Measurements from ENCODE around the gene GNG12. TPM values are rescaled to one million over a fixed set of nuclear protein-coding genes. Genes with fewer than 3 reads are reported as not detected.

Gene GNG12
- total and polyA plus RNA-seq, 2 donors (not counting 1 experiment from before 2014, with no cell fraction given), result not detected

DNA sequence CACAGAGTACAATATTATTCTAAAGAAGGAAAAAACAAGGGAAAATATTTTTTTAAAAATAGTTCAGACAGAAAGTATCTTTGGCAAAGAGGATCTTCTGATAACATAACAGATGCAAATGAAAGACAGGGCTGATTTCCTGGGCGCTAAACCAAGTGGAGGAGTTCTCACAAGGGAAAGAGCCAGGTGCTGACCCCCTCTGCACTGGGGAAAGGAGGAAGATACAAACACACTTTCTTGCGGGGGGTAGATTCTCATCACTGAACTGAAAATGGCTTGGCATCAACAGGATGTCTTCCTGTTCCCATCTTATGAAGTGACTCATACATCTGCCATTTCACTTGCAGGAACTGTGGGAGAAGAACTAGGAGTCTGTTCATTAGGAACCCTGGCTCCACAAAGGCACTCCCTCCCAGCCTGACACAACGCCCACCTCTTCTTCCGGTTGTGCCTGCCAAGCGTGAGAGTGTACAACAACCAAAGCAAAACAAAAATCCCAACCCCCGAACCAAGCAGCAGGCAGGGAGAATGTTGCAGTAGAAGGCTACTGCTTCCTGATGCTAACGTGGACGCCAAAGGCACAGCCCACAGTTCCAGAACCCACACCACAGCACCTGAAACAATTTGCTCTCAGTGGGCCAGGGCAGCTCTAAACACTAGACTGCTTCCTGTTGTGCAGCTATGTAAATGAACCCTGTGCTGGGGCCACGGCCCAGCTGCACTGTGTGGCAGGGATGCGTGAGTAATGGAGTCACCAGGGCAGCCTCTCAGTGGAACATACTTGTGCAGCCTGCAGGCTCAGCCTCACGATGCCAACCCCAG, 97.2 kb downstream of the GNG12 start:
- H3K79me2 ChIP-seq (ENCODE audit: control insufficient read depth, insufficient read depth, low read length), result no peaks in the 10 kb centered on the region
- H2AFZ ChIP-seq (ENCODE audit: insufficient read depth, low read depth, low read length, poor library complexity, severe bottlenecking), result peak overlapping the region; percentile 89
- peak overlapping the region; percentile 18 to 55 (median 30) for H3K4me3 ChIP-seq (ENCODE audit: control extremely low read depth in 1 of 5, extremely low read depth in 1 of 5, insufficient read depth in 1 of 5, low read depth in 2 of 5, low read length in 4 of 5)
- peak; percentile 98 for ATAC-seq (ENCODE audit: low read depth)
- no peaks in the 10 kb centered on the region for H3K9me3 Mint-ChIP-seq (ENCODE audit: insufficient read depth)
- 2% methylated on average over 8 of the region's 11 CpGs for WGBS (ENCODE audit: insufficient coverage)
- H3K9me3 ChIP-seq (ENCODE audit: control extremely low read depth in 1 of 3, control insufficient read depth in 2 of 3, insufficient read depth in 1 of 3, low read length in 2 of 3), result no peaks in the 10 kb centered on the region
- H3K27ac ChIP-seq (ENCODE audit: low read length in 2 of 2), result peak overlapping the region; percentile 33 to 71
- H3K27ac Mint-ChIP-seq, result peak overlapping the region; percentile 98
- peak overlapping the region; percentile 62 for H3K9ac ChIP-seq (ENCODE audit: low read length)
- intact Hi-C loops (cut with micrococcal nuclease), result loop anchor here (1.0 kb wide), 2 partner anchors 51 to 306 kb away; partner anchors contain the start of genes GADD45A and SERBP1
- peaks cover 40% of the 10 kb centered on the region for H3K4me1 Mint-ChIP-seq
- DNase-seq, result peak; percentile 58
- ChIA-PET POLR2A (interaction anchor here (1.2 kb wide), 1 partner anchor 51 kb away, joined by 4 read pairs; the partner anchor contains the start of gene GADD45A), CTCF (interaction anchor here (0.9 to 3.4 kb wide), 3 partner anchors 24 to 175 kb away, joined by 3 to 27 read pairs (median 4); partner anchors contain the start of gene GADD45A)
- H3K27me3 Mint-ChIP-seq, result no peaks in the 10 kb centered on the region
- H4K20me1 ChIP-seq (ENCODE audit: control insufficient read depth, insufficient read depth, low read length, poor library complexity, severe bottlenecking), result no peaks in the 10 kb centered on the region
- H3K4me3 Mint-ChIP-seq, result peak overlapping the region; percentile 89
- H3K36me3 ChIP-seq (replicated peaks in 1 of 2; ENCODE audit: control extremely low read depth in 1 of 2, control insufficient read depth in 1 of 2, extremely low read depth in 1 of 2, insufficient read depth in 2 of 2, low read length in 1 of 2), result no peaks in the 10 kb centered on the region
- peaks cover 32 to 43% of the 10 kb centered on the region in 2 donors for H3K4me1 ChIP-seq (ENCODE audit: control insufficient read depth in 2 of 2, insufficient read depth in 2 of 2, low read length in 2 of 2)
- H3K27me3 ChIP-seq (replicated peaks in 1 of 4; ENCODE audit: control extremely low read depth in 1 of 4, control insufficient read depth in 3 of 4, insufficient read depth in 4 of 4, low read length in 3 of 4), result no peaks in the 10 kb centered on the region
- H3K4me2 ChIP-seq (replicated peaks; ENCODE audit: low read depth, low read length, poor library complexity, severe bottlenecking), result peak overlapping the region; percentile 81
- TF ChIP-seq, protein P1, sequence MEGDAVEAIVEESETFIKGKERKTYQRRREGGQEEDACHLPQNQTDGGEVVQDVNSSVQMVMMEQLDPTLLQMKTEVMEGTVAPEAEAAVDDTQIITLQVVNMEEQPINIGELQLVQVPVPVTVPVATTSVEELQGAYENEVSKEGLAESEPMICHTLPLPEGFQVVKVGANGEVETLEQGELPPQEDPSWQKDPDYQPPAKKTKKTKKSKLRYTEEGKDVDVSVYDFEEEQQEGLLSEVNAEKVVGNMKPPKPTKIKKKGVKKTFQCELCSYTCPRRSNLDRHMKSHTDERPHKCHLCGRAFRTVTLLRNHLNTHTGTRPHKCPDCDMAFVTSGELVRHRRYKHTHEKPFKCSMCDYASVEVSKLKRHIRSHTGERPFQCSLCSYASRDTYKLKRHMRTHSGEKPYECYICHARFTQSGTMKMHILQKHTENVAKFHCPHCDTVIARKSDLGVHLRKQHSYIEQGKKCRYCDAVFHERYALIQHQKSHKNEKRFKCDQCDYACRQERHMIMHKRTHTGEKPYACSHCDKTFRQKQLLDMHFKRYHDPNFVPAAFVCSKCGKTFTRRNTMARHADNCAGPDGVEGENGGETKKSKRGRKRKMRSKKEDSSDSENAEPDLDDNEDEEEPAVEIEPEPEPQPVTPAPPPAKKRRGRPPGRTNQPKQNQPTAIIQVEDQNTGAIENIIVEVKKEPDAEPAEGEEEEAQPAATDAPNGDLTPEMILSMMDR (IDR thresholded peaks at IDR 0.05), result no peak
- TF ChIP-seq EZH2 (IDR thresholded peaks at IDR 0.05; ENCODE audit: borderline replicate concordance, insufficient read depth, low read depth, low read length, poor library complexity, severe bottlenecking), result no peak

DNA sequence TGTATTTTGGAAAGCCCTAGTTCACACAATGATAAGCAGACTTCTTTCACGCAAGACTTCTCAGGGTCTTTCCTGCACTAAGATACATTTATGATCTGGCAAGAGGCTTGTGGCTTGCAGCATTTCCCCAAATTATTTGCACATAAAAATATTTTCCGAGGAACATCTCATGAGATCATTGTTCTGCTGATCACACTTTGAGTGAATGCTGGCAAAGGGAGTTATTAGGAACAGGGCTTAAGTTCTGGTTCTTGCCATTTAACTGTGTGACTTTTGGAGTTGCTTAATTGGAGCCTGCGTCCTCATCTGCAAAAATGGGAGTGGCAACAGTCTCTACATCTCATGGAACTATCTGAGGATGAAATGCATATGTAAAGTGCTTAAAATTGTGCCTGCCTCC, 98.1 kb downstream of the GNG12 start:
- Histone ChIP-seq H3K4me3 (ENCODE audit: control extremely low read depth in 1 of 5, extremely low read depth in 1 of 5, insufficient read depth in 1 of 5, low read depth in 2 of 5, low read length in 4 of 5) (no peak overlapping the region), H3K27ac (ENCODE audit: low read length in 2 of 2) (no peak overlapping the region), H3K4me2 (replicated peaks; ENCODE audit: low read depth, low read length, poor library complexity, severe bottlenecking) (peak overlapping the region; percentile 81), H3K36me3 (replicated peaks in 1 of 2; ENCODE audit: control extremely low read depth in 1 of 2, control insufficient read depth in 1 of 2, extremely low read depth in 1 of 2, insufficient read depth in 2 of 2, low read length in 1 of 2) (no peaks in the 10 kb centered on the region), H4K20me1 (ENCODE audit: control insufficient read depth, insufficient read depth, low read length, poor library complexity, severe bottlenecking) (no peaks in the 10 kb centered on the region), H3K79me2 (ENCODE audit: control insufficient read depth, insufficient read depth, low read length) (no peaks in the 10 kb centered on the region), H3K9ac (ENCODE audit: low read length) (no peak overlapping the region), H2AFZ (ENCODE audit: insufficient read depth, low read depth, low read length, poor library complexity, severe bottlenecking) (peak overlapping the region; percentile 35), H3K9me3 (ENCODE audit: control extremely low read depth in 1 of 3, control insufficient read depth in 2 of 3, insufficient read depth in 1 of 3, low read length in 2 of 3) (no peaks in the 10 kb centered on the region), H3K27me3 (replicated peaks in 1 of 4; ENCODE audit: control extremely low read depth in 1 of 4, control insufficient read depth in 3 of 4, insufficient read depth in 4 of 4, low read length in 3 of 4) (no peaks in the 10 kb centered on the region), H3K4me1 (ENCODE audit: control insufficient read depth in 2 of 2, insufficient read depth in 2 of 2, low read length in 2 of 2) (peaks cover 32 to 43% of the 10 kb centered on the region in 2 donors)
- no peaks in the 10 kb centered on the region for H3K27me3 Mint-ChIP-seq
- 17% methylated on average over 1 of the region's 3 CpGs for WGBS (ENCODE audit: insufficient coverage)
- DNase-seq, result no peak
- peak overlapping the region; percentile 89 for H3K4me3 Mint-ChIP-seq
- no peaks in the 10 kb centered on the region for H3K9me3 Mint-ChIP-seq (ENCODE audit: insufficient read depth)
- no peak for ATAC-seq (ENCODE audit: low read depth)
- CTCF ChIA-PET, result interaction anchor here (1.6 to 3.4 kb wide), 2 partner anchors 25 to 174 kb away, joined by 4 to 27 read pairs; no protein-coding TSS in a partner anchor
- H3K27ac Mint-ChIP-seq, result peak overlapping the region; percentile 59
- TF ChIP-seq, protein P1 (IDR thresholded peaks at IDR 0.05), result no peak
- no peak for TF ChIP-seq EZH2 (IDR thresholded peaks at IDR 0.05; ENCODE audit: borderline replicate concordance, insufficient read depth, low read depth, low read length, poor library complexity, severe bottlenecking)
- H3K4me1 Mint-ChIP-seq, result peaks cover 40% of the 10 kb centered on the region
- POLR2A ChIA-PET, result no interaction called here
- intact Hi-C loops (cut with micrococcal nuclease), result no loop called here
